GM21367 (cell line): Measurements from ENCODE around the gene MEG3.

Experiments used
- ATAC-seq: cut with Tn5 transposase; IDR thresholded peaks from one replicate; pipeline ENCODE4 v1.9.1; 2021; ENCODE audit not compliant: unreplicated experiment

The MEG3 gene

GRCh38 chr14:100893228-100893601 lies 67.3 kb downstream of the MEG3 start:
- ATAC-seq, result no peak

DNA sequence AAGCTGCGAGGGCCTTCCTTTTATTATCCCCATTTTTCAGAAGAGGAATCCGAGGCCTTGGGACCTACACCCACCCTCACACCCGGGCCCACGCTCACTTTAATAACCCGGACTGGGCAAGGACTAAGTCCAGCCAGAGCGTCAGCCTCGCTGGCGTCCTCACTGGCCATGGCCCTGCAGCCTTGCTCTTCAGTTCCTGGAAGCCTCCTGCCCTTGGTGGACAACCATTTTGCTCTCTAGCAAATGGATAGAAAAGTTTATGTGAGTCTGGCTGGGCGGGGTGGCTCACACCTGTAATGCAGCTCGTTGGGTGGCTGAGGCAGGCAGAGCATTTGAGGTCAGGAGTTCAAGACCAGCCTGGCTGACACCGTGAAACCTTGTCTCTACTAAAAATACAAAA lies 67.8 kb downstream of the MEG3 start:
- ATAC-seq, result no peak

DNA sequence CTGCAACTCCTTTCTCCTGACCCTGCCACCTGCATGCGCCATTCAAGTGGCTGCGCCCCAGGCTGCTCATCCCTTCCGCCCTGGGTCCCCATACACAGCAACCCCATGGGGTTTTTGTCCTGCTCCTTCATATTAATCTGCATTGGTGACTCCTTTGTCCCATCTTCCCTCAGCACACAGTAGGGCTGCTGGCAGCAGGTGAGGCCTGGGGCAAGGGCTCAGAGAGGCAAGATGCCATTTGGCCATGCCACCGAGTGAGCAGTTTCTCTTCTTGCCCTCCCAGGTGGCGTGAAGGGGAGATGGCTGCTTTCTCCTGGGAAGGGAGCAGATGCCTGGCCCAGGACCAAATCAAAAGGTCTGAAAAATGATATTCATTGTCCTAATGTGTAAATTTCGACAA lies 68.5 kb downstream of the MEG3 start:
- no peak for ATAC-seq

DNA sequence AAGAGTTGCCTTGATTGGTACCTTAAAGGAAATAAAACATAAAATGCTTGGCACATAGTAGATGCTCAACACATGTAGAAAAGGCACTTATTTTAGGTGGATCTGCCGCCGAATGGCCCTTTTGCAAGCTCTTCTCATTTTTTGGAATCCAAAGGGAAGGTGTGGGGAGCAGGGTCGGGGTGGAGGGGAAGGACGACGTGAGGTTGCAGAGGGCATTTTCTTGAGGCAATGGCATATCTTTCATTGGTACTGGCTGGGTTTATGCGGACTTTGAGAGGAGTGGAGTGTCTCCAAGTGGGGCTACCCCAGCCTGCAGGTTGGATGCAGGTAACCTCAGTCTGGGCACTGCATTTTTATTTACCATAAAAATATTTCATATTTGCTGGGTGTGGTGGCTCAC lies 69.5 kb downstream of the MEG3 start:
- no peak for ATAC-seq

GRCh38 chr14:100896369-100897060 lies 70.6 kb downstream of the MEG3 start:
- ATAC-seq, result no peak

GRCh38 chr14:100898465-100898864 lies 72.5 kb downstream of the MEG3 start:
- ATAC-seq, result no peak

DNA sequence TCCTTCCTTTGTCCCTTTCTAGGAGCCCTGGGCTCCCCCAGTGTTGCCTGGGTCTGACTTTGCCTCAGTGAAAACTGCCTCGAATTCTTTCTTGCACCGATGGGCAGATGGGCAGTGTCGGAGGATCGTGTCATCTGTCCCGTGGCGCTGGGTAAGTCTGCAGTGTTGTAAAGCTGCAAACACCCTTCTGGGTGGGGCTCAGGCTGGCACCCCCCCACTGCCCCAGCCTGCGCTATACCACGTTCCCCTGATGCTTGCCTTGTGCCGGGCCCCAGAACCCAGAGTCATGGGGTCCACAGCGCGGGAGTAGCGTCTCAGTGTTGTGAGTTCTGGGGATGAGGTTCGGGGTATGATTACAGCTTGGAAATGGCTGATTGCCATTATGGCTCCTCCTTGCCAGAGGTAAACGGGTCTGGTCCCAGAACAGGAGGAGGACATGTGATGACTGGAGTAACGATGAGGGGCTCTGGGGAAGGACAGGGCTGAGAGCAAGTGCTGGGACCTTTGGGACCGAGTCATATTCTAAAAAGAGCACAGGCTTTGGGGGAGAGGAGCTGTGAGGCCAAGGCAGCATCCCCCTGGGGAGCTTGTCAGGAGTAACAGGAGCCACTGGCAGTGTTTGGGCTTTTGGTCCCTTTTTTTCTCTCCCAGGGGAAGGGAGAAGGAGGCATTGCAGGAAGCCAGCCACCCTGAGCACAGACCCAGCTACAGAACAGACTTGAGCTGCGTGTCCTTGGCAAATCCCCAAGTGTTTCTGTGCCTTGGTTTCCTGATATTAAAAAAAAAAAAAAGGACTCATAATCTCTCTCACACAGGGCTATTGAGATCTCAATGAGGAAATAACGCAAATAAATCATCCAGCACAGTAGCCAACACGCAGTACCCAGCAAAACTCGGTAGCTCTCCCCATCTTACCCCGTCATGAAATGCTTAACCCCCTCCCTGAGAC lies 73.3 kb downstream of the MEG3 start:
- no peak for ATAC-seq

GRCh38 chr14:100899884-100900771 lies 74.2 kb downstream of the MEG3 start:
- ATAC-seq, result no peak

DNA sequence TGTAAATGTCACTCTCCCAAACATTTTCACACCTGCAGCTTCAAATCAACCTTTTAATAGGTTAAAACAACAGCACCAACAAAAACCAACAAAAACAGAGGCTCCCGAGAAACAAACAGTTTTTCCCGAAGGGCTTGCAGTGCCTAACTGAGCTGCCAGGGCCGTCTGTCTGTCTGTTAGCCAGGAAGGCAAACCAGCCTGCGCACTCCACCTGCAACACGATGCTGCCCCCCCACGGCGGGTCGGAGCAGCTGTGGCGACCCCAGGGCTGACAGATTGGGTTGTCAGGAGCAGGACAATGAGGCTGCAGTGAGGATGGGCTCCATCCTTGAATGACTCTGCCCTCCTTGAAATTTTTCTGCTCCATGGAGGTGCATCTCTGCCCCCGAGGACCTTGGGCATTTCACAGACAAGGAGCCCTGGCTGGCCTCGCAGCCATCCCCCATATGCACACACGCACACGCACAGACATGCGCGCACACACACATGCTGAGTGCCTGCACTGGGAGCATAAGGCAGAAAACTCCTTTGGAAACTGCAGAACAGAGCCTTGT lies 75.0 kb downstream of the MEG3 start:
- ATAC-seq, result no peak

- ATAC-seq, result no peak
Measured at GRCh38 chr14:100901391-100902183, 75.7 kb downstream of the MEG3 start.

DNA sequence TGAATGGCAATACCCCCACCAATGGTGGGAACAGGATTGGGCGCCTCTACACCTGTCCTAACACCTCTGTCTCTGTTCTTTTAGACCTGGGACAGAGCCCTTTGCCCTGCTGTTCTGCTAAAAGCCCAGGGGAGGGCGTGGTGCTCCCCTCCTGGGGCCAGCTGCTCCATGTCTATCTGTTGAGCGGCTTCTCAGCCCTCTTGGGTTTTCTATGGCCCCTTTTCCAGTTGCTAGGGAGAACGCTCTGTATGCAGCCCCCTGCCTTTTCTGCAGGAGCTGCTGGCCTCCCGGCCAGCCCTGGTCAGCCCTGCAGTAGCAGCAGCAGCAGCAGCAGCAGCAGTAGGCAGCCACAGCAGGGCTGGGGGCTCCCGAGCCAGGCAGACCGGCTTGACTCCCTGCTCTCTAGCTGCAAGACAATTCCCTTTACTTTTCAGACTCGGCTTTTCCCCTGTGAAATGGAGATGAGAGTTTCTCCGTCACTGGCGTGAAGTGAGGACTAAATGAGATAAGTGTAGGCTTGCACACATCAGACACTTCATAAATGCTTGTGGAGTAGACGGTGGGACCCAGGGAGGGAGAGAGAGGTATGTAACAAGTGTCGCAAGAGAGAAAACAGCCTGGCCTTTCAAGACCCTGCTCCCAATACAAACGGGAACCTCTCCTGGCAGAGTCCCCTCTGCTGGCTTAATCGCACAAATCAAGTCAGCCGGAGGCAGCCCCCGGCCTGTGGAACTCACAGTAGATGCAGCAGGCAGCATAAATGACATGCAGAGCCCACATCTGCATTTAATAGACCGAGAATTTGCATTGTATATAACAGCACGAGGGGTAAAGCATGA lies 76.6 kb downstream of the MEG3 start:
- no peak for ATAC-seq

- no peak for ATAC-seq
Measured at GRCh38 chr14:100903134-100903468, 77.2 kb downstream of the MEG3 start.

GRCh38 chr14:100903672-100904185 lies 77.8 kb downstream of the MEG3 start, which contains the start of gene RTL1:
RTL1 (minus strand) TSS chr14:100903722; CDS start chr14:100884788, 18,934 bp downstream.
- no peak for ATAC-seq

DNA sequence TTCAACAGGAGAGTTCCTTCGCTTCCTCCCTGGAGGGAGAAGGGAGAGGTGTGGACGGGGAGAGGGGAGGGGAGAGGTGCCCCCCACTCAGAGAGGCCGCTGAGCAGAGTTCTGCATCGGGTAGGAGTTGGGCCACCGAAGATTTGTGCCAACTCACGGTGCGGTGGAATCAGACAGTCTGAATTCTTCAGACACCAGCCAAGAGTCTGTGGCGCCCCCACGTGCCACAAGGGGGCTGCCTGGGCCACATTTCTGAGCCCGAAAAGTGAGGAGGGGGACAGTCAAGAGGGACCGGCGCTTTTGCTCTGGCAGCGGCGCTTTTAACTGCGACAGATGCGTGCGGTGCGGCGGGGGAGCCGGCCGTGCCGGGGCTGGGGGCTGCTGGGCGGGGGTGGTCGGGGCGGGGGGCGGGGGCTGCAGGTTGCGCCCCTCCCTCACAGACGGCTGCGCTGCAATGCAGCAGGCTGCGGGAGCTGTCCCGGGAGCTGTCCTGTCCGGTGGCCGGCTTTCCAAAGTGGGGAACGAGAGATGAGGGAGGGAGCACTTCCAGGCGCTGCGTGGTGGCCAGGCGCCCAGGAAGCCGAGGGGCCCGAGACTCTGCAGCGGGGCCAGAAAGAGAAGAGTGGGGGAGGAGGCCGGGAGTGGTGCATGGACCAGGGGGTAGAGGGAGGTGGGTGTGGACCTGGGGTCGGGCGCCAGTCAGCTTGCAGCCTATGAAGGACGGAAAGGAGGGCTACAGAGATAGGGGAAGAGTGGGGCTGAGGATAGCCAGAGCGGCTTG lies 78.6 kb downstream of the MEG3 start:
- ATAC-seq, result no peak

GRCh38 chr14:100905166-100905565 lies 79.2 kb downstream of the MEG3 start:
- ATAC-seq, result no peak

DNA sequence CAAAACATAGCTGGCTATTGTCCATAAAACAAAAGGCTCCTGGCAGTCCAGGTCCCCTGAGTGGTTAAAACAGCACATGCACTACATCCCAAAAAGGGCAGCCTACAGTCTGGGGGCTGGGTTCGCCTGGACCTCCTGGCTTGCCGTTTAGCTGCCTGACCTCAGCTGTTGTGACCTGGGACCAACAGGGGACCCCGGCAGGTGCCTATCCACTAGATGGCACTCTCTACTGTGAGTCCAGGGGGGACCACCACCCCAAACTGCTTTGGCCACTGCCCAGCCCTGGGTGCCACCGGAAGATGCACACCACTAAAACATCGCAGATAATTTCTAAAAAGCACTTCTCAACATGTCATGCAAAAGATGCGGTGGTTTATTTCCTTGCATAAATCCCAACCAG lies 80.5 kb downstream of the MEG3 start:
- no peak for ATAC-seq

DNA sequence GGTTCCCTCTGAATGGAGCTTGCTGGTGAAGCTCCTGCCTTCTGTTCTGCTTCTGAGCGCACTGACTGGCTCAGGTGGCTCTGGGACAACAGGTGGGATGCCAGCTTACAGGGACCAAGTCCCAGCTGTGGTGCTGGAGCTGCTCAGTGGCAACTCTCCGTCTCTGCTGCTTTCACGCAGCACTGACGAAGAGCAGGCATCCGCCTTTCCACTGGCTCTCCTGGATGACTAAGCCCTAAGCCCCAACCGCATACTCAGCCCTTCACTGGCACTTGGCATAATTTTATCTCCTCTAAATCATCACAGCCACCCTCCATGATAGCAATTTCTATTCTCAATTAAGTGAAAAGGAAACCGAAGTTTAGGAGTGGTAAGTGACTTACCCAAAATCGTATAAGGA lies 81.3 kb downstream of the MEG3 start:
- ATAC-seq, result no peak

DNA sequence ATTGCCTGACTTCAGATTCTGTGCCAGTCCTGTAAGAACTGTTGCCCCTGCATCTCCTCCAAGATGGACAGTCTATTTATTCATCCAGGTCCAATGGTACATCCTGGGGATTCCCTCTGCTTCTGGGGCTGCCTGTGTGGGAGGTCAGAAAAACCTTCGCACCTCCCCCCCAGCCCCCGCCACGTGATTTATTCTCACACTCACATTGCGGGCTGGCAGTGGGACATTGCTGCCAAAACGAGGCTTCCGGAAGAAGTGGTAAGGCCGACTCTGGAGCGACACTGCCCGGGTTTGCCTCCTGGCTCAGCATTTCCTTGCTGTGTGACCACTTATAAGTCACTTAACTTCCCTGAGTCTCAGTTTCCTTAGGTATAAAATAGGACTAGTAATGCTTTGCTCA lies 83.5 kb downstream of the MEG3 start:
- no peak for ATAC-seq
